NCI-H2107 (cell line): ENCODE measurements around the gene ANXA2.

Source experiments
- DNase-seq: peaks from one replicate; lab custom pipeline; 2025; lab: John Stamatoyannopoulos, UW

ANXA2 gene

DNA sequence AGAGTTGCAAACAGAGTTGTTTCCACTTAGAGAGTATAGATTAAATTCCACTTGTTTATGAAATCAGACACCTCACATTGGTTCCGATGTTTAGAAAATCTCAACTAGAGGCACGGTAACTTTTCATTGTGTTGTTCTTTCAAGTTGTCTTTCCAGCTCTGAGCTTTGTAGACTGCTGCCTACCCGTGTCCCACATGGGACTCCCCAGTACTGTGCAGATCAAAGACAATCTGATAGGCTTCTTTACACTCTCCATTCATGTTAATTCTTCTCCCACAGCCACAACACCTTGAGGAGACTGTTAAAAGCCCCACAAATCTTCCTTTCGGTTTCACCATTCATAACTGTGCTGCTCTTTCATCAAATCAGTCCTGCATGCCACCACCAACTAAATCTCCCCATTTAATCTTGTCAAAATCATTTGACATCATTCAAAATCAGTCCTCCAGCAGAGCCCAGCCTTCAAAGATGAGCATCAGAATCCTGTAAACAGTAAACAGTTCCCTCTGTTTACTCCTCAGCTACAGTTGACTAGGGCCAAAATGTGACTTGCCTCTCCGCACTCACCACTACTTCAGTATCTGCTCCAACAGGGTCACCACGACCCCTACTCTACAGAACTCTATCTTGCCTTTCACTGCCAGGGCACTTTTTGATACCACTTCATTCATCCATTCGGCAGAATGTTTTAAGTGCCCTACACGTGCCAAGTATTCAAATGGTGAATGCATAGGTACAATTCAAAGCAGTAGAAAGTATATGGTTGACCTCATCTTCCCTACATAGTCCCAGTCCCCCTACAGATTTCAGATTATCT, 8.3 kb downstream of the ANXA2 start:
- no peak for DNase-seq

DNA sequence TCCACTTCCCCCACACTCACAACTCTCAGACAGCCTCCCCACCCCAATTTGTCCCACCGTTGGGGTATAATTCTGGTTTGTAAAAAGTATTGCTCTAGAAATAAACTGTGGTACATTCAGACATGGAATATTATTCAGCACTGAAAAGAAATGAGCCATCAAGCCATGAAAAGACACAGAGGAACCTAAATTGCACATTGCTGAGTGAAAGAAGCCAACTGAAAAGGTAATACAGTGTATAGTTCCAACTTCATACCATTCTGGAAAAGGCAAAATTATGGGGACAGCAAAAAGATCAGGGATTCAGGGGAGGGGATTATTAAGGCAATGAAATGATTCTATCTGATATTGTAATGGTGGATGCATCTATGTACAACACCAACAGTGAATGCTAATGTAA, 10.5 kb downstream of the ANXA2 start:
- no peak for DNase-seq

DNA sequence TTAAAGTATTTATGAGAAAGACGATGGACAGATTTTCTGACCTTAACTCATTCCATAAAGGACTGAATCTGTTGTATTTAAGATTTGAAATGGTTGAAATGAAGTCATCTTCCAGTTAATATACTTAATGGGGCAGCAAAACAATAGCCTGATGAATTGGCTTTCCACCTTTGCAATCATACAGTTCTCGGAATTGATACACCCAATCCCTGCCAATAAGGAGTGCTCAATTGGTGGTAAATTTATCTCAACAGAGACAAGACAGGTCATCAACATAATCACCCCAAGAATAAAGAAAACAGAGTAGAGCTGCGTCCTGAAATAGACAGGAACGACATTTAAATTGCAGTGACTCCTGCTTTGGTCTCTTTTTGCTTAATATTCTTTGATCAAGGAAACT, 11.2 kb downstream of the ANXA2 start:
- DNase-seq: no peak

DNA sequence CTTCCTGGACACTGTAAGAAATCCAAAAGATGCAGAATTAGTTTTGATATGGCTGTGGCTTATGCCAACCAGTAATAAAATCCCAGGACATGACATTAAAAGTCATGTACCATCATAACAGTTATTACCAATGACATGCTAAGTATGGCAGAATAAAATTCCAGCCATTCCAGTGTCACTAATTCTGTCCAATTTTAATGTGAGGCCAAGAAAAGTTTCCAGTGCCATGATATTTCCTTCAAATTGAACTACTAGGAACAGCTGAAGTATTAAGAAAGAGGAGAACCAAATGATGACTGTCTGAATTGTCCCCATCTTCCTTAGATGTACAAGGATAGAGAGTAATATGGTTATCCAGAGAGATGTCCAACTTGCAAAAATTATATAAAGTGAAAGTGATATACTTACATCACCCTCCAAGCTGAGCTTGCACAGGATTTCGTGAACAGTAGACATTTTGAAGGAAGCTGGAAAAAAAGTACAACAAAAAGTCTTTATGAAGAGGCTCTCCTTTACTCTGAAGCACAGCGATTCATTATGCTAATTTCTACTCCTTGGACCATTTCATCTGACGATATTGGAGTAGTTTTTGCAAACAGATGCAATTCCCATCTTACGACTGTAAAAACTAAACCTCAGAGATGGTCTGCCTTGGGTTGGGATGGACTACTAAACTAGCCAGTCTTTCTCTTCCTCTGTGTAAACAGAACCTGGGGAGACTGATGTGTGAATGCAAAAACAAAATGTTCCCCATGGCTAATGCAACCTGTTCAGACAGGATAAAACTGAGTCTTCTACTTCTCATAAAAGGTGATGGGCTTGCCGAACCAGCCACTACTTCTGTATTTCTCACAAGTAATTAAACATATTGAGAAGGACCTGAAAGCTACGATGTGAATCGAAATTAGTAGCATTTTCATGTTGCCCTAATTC, 11.9 kb downstream of the ANXA2 start:
- no peak for DNase-seq

- DNase-seq: no peak
These were observed 13.2 kb downstream of the ANXA2 start for GRCh38 chr15:60384526-60385126.

DNA sequence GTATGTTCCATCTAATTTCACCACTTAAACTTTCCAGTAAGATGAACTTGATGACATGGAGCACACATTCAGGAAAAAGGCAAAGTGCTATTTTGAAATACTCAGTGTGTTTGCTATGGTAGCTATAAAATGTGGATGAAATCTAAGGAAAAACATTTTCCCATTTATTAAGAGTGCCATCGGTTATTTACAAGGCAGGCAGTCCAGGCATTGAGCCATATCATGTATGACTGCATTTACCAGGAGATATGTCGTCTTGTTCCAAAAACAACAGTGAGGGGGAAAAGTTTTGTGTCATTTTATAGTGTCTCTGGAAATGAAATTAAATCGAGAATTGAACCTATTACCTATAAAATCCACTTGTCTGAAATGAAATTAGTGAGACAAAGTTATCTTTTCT, 13.7 kb downstream of the ANXA2 start:
- DNase-seq: no peak

DNA sequence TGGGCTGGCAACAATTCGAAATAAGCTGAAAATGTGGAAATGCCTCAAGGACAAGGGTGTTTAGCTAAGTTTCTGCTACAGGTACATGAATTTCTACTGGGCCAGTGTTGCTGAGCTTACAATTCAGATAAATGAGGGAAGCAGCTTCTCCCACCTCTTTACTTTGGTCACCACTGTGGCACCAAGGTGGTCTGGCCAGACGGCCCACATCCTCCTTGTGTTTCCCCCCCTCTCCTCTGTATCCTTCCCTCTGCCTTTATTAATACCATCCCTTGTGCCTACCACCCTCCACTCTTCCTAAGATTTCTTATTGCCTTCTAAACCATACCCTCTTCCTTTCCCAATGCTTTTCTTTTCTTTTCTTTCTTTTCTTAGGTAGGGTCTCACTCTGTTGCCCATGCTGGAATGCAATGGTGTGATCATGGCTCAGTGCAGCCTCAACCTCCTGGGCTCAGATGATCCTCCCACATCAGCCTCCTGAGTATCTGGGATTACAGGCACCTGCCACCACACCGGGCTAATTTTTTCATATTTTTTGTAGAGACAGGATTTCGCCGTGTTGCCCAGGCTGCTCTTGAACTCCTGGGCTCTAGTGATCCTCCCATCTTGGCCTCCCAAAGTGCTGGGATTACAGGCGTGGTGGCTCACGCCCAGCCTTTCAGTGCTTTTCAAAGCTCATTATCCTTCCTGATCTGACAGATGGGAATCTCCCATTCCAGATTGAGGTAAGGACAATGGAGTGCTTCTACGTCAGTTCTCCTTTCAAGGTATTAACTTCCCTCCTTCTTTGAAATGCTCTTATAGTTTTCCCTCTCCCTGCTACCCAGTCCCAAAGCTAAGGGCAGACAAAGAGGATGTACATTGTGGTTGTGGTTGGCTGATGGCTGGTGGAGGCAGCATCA, 14.8 kb downstream of the ANXA2 start:
- no peak for DNase-seq

GRCh38 chr15:60381148-60381788, 16.5 kb downstream of the ANXA2 start:
- no peak for DNase-seq

GRCh38 chr15:60379525-60380274, 18.1 kb downstream of the ANXA2 start:
- DNase-seq: no peak

DNA sequence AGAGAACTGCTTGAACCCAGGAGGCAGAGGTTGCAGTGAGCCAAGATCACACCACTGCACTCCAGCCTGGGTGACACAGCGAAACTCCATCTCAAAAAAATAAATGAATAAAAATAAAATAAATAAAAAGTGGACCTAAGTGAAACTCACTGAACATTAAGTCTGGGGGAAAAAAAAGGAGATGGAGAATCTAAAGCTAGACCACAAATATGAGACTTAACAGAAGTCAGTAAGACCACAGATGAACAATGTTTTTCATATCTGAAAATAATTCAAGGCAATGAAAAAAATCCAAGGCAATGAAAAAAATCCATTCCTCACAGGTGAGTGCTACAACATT, 18.6 kb downstream of the ANXA2 start:
- DNase-seq: no peak

- DNase-seq: no peak
These were observed 21.1 kb downstream of the ANXA2 start for GRCh38 chr15:60376677-60377095.

DNA sequence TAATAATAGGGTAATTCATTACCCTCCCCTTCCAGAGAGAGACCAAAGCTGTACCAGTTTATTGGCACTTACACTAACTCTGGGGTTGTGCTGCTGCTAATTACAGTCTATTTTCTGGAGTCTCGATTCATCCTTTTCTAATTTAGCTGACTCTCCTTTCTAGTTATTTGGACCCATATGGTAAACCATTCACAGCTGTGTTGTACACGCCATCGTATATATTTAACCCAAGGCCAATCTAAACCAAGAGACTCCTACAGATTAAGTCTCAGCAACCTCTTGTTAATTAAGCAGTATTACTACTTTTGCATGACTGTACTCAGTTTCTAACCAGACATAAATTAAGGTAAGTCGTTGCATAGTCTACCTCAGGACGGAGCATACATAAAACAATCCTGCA, 22.5 kb downstream of the ANXA2 start:
- no peak for DNase-seq

- DNase-seq: peak; percentile 48
These were observed 23.1 kb downstream of the ANXA2 start for GRCh38 chr15:60374628-60375081.

DNA sequence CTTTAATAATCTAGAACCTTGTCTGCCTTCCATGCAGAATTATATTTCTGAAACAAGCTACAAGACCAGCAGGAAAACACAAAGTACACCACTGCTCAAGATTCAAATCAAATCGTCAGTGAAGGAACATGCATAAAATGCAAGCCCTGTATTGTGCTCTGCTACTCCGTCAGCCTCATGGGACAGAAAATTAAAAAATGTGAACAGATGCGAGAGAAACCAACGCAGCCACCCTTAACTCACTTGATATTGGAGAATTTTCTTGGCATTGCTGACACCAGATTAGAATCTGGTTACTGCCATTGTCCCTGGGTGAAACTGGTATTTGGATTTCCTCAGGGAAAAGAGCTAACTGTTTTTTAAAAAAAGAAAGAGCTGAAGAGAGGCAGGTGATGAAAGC, 23.6 kb downstream of the ANXA2 start:
- DNase-seq: no peak

- DNase-seq: no peak
These were observed 24.0 kb downstream of the ANXA2 start for GRCh38 chr15:60373745-60374144.

DNA sequence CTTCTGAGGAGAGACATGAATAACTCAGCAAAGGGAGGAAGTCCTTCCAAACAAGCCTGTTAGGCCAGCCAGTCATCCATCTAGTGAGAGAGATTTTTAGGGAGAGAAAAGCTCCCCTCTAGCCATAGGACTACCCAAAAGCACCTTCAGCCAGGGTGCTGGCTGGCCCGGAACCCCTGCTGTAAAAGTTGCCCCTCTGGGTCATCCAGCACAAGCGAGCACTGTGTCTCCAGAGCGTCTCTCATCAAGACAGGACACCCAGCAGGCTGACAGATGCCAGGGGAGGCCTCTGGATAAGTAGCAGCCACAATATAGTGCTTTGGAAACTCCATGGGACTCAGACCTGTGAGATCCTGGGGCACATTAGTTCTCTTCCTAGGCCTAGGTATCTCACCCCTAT, 24.5 kb downstream of the ANXA2 start:
- DNase-seq: no peak

GRCh38 chr15:60372756-60373155, 25.0 kb downstream of the ANXA2 start:
- no peak for DNase-seq

DNA sequence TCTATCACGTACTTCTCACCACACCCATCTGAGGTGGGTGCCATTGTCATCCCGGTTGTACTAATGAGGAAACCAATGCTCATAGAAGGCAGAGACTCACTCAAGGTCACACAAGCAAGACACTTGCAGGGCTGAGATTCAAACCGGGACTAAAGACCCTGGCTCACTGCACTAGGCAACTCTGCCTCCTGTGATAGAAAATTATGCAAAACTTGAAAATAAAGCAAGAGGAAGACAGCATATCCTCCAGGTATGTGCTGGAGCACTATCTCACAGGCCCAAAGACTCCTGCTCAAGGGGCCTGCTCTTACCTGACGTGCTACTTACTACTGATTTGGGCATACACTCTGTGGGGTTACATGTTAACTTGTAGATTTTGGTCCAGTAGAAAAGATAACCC, 25.6 kb downstream of the ANXA2 start:
- DNase-seq: no peak

DNA sequence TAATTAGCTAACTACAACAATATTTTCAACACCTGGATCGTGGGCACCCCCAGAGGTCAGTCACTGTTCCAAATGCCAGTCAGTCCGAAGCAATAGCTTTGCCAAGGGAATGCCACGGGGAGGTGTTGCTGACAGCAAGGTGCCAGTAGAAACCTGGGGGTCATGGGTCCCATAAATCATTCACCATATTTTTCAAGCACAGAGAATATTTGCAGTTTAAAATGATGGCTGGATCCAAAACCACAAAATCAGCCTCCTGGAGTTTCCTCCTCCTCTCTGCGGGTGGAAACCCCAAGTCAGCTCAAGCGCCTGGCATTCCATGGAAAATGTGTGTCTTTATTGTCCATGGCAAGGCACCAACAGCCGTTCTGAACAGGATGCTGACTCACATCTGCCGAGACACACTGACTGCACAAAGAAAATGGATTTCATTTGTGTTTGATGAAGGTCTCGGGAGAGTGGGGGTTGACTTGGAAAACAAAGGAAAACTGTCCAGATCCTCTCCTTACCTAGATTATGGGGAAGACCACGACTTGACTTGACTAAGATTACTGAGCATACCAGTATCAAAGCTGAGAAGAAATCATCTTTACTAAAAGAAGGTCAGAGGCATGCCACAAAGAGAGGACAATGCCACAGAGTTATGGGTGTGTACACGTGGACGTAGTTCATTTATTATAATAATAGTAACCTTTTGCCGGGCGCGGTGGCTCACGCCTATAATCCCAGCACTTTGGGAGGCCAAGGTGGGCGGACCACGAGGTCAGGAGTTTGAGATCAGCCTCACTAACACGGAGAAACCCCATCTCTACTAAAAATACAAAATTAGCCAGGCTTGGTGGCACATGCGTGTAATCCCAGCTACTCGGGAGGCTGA, 26.4 kb downstream of the ANXA2 start:
- peak; percentile 34 for DNase-seq

DNA sequence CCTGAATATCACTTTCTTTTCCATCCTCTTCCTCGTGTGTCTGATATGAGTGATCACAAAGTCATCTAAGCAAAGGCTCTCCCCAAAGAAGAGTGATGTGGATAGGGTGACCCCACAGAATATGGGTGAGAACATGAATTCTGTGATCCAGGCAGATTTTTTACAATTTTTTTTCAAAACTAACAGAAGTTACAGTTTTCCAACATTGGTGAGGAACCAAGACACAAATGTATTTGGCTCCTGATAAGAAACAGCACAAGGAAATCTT, 27.0 kb downstream of the ANXA2 start:
- DNase-seq: no peak
